Esophagus mucosa (tissue), 1 donor: ENCODE data around the gene KRTAP12-4. TPM values are rescaled to one million over a fixed set of nuclear protein-coding genes. Genes with fewer than 3 reads are reported as not detected.
"Not testable (repeated sequence)": the region's sequence is repeated elsewhere in the genome, so short reads cannot be mapped to it uniquely, and the experiment has no call there.

Source experiments
- ATAC-seq: fragments of 200-7000 bp; cut with Tn5 transposase; one replicate; pipeline ENCODE4 v1.9.1; 2020
- total RNA-seq: library from RNA; stranded (reverse); gene quantifications from one replicate; pipeline ENCODE4 v1.2.4, GENCODE V29; 2023
- donor health status: DM: yes; HTN: yes; CAD: no.

KRTAP12-4 gene
- total RNA-seq, 1 donor from 2014 or later: not detected

GRCh38 chr21:44630440-44630839 lies 24.0 kb downstream of the KRTAP12-4 start:
- no peak for ATAC-seq

- ATAC-seq: peak; percentile 20
Observed at GRCh38 chr21:44628707-44629391, 25.6 kb downstream of the KRTAP12-4 start.

GRCh38 chr21:44627831-44628233 lies 26.6 kb downstream of the KRTAP12-4 start:
- not testable (repeated sequence) for ATAC-seq

GRCh38 chr21:44627181-44627822 lies 27.2 kb downstream of the KRTAP12-4 start:
- ATAC-seq: not testable (repeated sequence)

GRCh38 chr21:44626673-44627143 lies 27.8 kb downstream of the KRTAP12-4 start, which contains the start of gene KRTAP10-9:
Gene KRTAP10-9 (plus strand): TSS chr21:44627093. CDS start chr21:44627172, 79 bp downstream.
- no peak for ATAC-seq

GRCh38 chr21:44626262-44626661 lies 28.2 kb downstream of the KRTAP12-4 start:
- ATAC-seq: no peak

- ATAC-seq: no peak
Observed at GRCh38 chr21:44625756-44626155, 28.7 kb downstream of the KRTAP12-4 start.

GRCh38 chr21:44623575-44623974 lies 30.9 kb downstream of the KRTAP12-4 start:
- no peak for ATAC-seq

GRCh38 chr21:44619886-44620285 lies 34.6 kb downstream of the KRTAP12-4 start:
- ATAC-seq: no peak

- peak; percentile 64 for ATAC-seq
Observed at GRCh38 chr21:44618909-44619308, 35.5 kb downstream of the KRTAP12-4 start.

- no peak for ATAC-seq
Observed at GRCh38 chr21:44618504-44618903, 36.0 kb downstream of the KRTAP12-4 start.

GRCh38 chr21:44617071-44617501 lies 37.4 kb downstream of the KRTAP12-4 start:
- no peak for ATAC-seq

- ATAC-seq: peak; percentile 36
Observed at GRCh38 chr21:44616591-44616926, 37.9 kb downstream of the KRTAP12-4 start.

GRCh38 chr21:44615911-44616590 lies 38.4 kb downstream of the KRTAP12-4 start:
- ATAC-seq: no peak

- ATAC-seq: no peak
Observed at GRCh38 chr21:44615466-44615865, 39.0 kb downstream of the KRTAP12-4 start.

- no peak for ATAC-seq
Observed at GRCh38 chr21:44614961-44615391, 39.5 kb downstream of the KRTAP12-4 start.

GRCh38 chr21:44614161-44614631 lies 40.3 kb downstream of the KRTAP12-4 start:
- no peak for ATAC-seq

GRCh38 chr21:44613386-44614155 lies 40.9 kb downstream of the KRTAP12-4 start:
- peak; percentile 14 for ATAC-seq

GRCh38 chr21:44612669-44613229 lies 41.7 kb downstream of the KRTAP12-4 start:
- ATAC-seq: no peak

GRCh38 chr21:44612029-44612486 lies 42.4 kb downstream of the KRTAP12-4 start, which contains the start of gene KRTAP10-8:
Gene KRTAP10-8 (plus strand): TSS chr21:44612079. CDS start chr21:44612101, 22 bp downstream.
- no peak for ATAC-seq

GRCh38 chr21:44611551-44611950 lies 42.9 kb downstream of the KRTAP12-4 start:
- ATAC-seq: no peak
